ENCODE results near the gene CD69. TPM values are rescaled to one million over a fixed set of nuclear protein-coding genes. Genes with fewer than 3 reads are reported as not detected.

CD69 gene
- total RNA-seq, result 100 to 1,000 TPM; 150 to 153 TPM

DNA sequence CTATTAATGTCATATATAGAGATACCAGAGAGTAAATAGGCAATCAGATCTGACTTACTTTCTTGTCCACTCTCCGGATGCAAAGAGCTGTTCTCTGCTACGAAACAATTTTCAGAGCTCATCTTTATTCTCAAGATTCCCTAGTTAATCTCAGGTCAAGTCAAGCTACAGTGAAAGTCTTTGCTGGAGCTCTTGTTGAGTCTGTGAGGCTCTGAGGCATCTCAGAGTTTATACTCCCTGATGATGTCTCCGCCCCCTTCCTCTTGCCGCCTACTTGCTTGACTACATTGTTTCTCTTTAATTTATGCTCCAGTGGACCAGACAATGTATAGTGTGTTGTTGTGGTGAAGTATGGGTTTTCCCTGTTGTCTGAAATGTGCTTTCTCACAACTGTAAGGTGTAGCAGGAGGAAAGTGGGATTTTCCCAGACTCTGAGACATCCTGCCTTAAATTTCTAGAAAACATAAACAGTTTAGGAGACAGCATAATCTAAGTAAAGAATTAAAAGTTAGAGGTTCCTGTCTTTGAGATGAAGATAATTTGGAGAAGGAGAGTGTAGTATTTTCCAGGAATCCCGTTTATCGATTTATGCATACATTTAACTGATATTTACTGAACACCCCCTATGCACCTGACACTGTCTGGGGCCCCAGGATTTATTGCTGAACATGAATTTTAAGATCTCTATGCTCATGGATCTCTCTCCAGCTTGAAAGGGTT is at the start of gene CD69:
CD69 (minus strand) TSS at position 203 of the 720 bp plus-strand sequence; CDS start at position 122, 81 bp downstream.
- DNase-seq, result peak; percentile 88
- CTCF ChIA-PET, result interaction anchor here (0.7 to 19.4 kb wide), 11 partner anchors 10 to 113 kb away, joined by 3 to 537 read pairs (median 4); partner anchors contain the start of gene CLEC2D
- Mint-ChIP-seq H3K9me3 (peaks cover 7% of the 10 kb centered on the region), H3K27me3 (ENCODE audit: low read depth) (no peaks in the 10 kb centered on the region), H3K27ac (peak within 1 kb of the TSS; percentile 99), H3K4me1 (ENCODE audit: low read depth) (peaks cover 36% of the 10 kb centered on the region), H3K4me3 (peak within 1 kb of the TSS; percentile 95), H3K36me3 (ENCODE audit: low read depth) (peaks cover 51% of the 10 kb centered on the region)
- intact Hi-C loops (cut with micrococcal nuclease), result loop anchor here (1.0 to 2.0 kb wide), 5 partner anchors 10 to 110 kb away; partner anchors contain the start of gene CLEC2D

DNA sequence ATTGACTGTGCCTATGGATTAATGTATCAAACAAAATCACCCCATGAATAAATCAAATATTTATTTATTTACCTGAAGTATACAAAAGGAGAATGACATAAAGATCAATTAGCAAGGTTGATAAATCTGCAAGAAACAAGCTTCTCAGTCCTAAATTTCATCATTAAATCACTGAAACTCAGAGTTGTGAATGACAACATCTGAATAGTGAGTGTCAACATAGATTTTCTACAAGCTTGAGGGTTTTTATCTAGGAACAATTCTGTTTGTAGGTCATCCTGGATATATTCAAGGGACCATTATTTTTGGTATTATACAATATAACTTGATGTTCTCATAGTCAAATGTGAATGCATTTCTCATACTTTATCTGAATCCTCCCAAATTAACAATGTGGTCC is 49.2 kb upstream of the CD69 start:
- H3K4me3 Mint-ChIP-seq, result no peak overlapping the region
- H3K27ac Mint-ChIP-seq, result no peak overlapping the region
- DNase-seq, result no peak
- H3K9me3 Mint-ChIP-seq, result no peaks in the 10 kb centered on the region
- CTCF ChIA-PET, result interaction anchor here (0.6 to 1.4 kb wide), 4 partner anchors 10 to 200 kb away, joined by 3 to 5 read pairs (median 3); no protein-coding TSS in a partner anchor
- peaks cover 7% of the 10 kb centered on the region for H3K4me1 Mint-ChIP-seq (ENCODE audit: low read depth)
- intact Hi-C loops (cut with micrococcal nuclease), result loop anchor here (5.0 kb wide), 2 partner anchors 57 to 382 kb away; partner anchors contain the start of gene CLEC2B
- H3K27me3 Mint-ChIP-seq (ENCODE audit: low read depth), result no peaks in the 10 kb centered on the region
- no peaks in the 10 kb centered on the region for H3K36me3 Mint-ChIP-seq (ENCODE audit: low read depth)

DNA sequence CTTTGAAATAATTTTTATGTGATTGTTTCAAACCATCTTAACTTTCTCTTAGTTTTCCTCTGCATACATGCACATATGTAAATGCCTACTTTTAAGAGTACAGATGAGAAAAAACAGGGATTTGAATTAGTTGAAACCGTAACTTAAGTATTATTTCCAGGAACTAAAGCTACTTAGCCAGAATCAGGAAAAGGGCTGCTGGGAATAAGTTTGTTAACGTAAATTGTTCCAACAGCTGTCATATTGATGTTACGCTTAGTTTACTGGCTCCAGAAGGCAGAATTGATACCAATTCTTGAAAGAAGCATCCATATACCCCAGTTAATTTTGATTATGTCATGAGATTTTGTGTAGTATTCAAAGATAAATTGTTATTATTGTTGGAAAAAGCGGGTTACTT is 48.6 kb upstream of the CD69 start:
- CTCF ChIA-PET, result no interaction called here
- no peaks in the 10 kb centered on the region for H3K9me3 Mint-ChIP-seq
- H3K4me1 Mint-ChIP-seq (ENCODE audit: low read depth), result peaks cover 7% of the 10 kb centered on the region
- H3K27me3 Mint-ChIP-seq (ENCODE audit: low read depth), result no peaks in the 10 kb centered on the region
- H3K36me3 Mint-ChIP-seq (ENCODE audit: low read depth), result no peaks in the 10 kb centered on the region
- intact Hi-C loops (cut with micrococcal nuclease), result no loop called here
- no peak overlapping the region for H3K27ac Mint-ChIP-seq
- no peak for DNase-seq
- no peak overlapping the region for H3K4me3 Mint-ChIP-seq

DNA sequence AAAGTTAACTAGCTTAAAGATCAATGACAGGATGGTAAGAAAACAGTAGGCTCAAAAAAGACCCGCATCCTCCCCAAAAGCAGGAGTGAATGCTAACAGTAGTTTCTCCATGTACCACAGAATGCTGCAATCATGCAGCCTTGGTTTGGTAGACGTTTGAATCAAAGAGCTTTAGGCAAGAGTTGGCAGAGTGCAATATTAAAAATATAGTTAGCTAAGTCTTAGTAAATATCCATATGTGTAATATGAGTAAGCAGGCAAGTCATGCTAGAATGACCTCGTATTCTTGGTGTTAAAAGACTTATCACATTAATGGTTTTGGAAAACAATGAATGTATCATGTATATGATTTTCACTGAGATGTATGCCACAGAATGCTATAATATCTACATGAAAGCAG is 47.8 kb upstream of the CD69 start:
- intact Hi-C loops (cut with micrococcal nuclease), result no loop called here
- H3K9me3 Mint-ChIP-seq, result no peaks in the 10 kb centered on the region
- CTCF ChIA-PET, result interaction anchor here (0.6 to 2.7 kb wide), 4 partner anchors 11 to 64 kb away, joined by 3 to 12 read pairs (median 4); no protein-coding TSS in a partner anchor
- H3K4me3 Mint-ChIP-seq, result no peak overlapping the region
- no peak overlapping the region for H3K27ac Mint-ChIP-seq
- DNase-seq, result no peak
- H3K27me3 Mint-ChIP-seq (ENCODE audit: low read depth), result no peaks in the 10 kb centered on the region
- peaks cover 5% of the 10 kb centered on the region for H3K4me1 Mint-ChIP-seq (ENCODE audit: low read depth)
- H3K36me3 Mint-ChIP-seq (ENCODE audit: low read depth), result no peaks in the 10 kb centered on the region

DNA sequence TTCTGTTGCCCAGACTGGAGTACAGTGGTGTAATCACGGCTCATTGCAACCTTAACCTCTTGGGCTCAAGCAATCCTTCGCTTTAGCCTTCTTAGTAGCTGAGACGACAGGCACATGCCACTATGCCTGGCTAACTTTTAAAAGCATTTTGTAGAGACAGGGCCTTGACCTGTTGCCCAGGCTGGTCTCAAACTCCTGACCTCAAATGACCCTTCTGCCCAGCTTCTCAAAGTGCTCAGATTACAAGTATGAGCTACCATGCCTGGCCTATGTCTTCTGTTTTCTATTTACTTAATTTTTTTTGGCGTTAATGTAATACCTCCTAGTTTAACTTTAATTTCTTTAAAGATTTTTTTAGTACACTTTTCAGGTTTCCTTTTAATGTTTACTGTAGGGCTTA is 46.0 kb upstream of the CD69 start:
- intact Hi-C loops (cut with micrococcal nuclease), result no loop called here
- CTCF ChIA-PET, result interaction anchor here (1.4 to 2.7 kb wide), 2 partner anchors 9 to 56 kb away, joined by 4 to 12 read pairs; no protein-coding TSS in a partner anchor
- H3K27me3 Mint-ChIP-seq (ENCODE audit: low read depth), result no peaks in the 10 kb centered on the region
- H3K27ac Mint-ChIP-seq, result no peak overlapping the region
- peaks cover 3% of the 10 kb centered on the region for H3K4me1 Mint-ChIP-seq (ENCODE audit: low read depth)
- H3K4me3 Mint-ChIP-seq, result no peak overlapping the region
- DNase-seq, result no peak
- H3K36me3 Mint-ChIP-seq (ENCODE audit: low read depth), result no peaks in the 10 kb centered on the region
- no peaks in the 10 kb centered on the region for H3K9me3 Mint-ChIP-seq

DNA sequence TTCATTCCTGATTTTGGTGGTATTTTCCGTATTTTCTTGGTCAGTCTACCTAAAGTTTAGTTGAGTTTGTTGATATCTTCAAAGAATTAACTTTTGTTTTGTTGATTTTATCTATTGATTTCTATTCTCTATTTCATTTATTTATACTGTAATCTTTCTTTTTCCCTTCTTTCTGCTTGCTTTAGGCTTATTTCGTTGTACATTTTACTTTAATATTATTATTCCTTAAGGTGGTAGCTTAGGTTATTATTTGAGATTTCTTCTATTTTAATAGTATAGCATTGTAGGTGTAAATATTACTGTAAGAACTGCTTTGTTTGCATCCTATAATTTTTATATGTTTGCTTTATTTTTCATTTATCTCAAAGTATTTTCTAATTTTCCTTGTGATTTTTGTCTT is 45.2 kb upstream of the CD69 start:
- no peaks in the 10 kb centered on the region for H3K9me3 Mint-ChIP-seq
- intact Hi-C loops (cut with micrococcal nuclease), result no loop called here
- H3K36me3 Mint-ChIP-seq (ENCODE audit: low read depth), result no peaks in the 10 kb centered on the region
- DNase-seq, result no peak
- no peak overlapping the region for H3K4me3 Mint-ChIP-seq
- H3K4me1 Mint-ChIP-seq (ENCODE audit: low read depth), result peaks cover 3% of the 10 kb centered on the region
- H3K27me3 Mint-ChIP-seq (ENCODE audit: low read depth), result no peaks in the 10 kb centered on the region
- CTCF ChIA-PET, result interaction anchor here (0.7 to 1.4 kb wide), 2 partner anchors 8 to 75 kb away, joined by 3 to 4 read pairs; partner anchors contain the start of gene KLRF2
- no peak overlapping the region for H3K27ac Mint-ChIP-seq

DNA sequence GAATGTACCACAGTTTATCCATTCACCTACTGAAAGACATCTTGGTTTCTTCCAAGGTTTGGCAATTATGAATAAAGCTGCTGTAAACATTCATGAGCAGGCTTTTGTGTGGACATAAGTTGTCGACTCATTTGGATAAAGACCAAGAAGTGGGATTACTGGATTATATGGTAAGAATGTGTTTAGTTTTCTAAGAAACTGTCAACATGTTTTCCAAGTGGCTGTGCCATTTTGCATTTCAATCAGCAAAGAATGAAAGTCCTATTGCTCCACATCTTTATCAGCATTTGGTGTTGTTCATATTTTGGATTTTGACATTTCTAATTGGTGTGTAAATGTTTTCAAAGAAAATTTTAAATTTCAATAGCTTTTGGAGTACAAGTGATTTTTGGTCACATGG is 39.3 kb upstream of the CD69 start:
- peaks cover 23% of the 10 kb centered on the region for H3K4me1 Mint-ChIP-seq (ENCODE audit: low read depth)
- H3K27me3 Mint-ChIP-seq (ENCODE audit: low read depth), result no peaks in the 10 kb centered on the region
- H3K27ac Mint-ChIP-seq, result no peak overlapping the region
- intact Hi-C loops (cut with micrococcal nuclease), result loop anchor here (5.0 to 10.0 kb wide), 2 partner anchors 127 to 555 kb away; no protein-coding TSS in a partner anchor
- no peaks in the 10 kb centered on the region for H3K36me3 Mint-ChIP-seq (ENCODE audit: low read depth)
- H3K4me3 Mint-ChIP-seq, result no peak overlapping the region
- CTCF ChIA-PET, result interaction anchor here (0.8 to 10.4 kb wide), 8 partner anchors 10 to 210 kb away, joined by 3 to 537 read pairs (median 5); partner anchors contain the start of gene CD69
- H3K9me3 Mint-ChIP-seq, result no peaks in the 10 kb centered on the region
- DNase-seq, result no peak

DNA sequence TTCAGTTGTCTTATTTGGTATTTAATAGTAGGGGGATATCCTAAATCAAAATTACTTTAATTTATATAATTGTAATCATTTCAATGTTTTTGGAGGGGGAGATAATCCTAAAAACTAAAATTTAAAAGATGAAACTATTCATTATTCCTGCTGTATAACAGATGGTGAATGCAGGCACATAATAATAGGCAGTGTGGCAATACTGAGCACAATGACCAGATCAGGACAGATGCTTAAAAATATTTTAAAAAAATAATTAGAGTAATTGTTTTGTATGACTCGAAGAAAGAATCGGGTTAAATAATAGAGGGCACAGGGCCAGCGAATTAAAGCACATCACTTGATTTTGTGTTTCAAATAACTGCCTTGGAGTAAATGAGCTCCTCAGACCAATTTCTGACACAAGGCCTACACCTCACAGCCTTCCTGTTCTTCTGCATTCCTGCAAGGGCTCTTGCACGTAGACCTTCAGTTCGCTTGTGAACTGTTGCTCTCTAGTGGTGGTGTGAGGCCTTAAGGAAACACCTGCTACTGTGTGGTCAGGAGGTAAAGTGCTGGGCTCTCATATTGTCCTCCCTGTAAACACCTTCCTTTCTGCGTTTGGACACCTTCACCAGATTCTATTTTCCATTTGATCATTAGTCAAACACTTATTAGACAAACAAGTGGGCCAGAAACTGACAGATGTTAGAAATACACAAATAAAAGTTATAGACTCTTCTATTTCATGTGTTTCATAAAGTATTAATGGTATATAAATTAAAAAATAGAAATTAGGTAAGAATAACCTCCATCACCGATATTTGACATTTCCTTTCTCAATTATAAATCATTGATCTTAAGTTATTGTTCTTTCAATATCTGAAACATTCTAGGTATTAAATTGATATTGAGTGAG is 37.3 kb upstream of the CD69 start:
- peaks cover 40% of the 10 kb centered on the region for H3K4me1 Mint-ChIP-seq (ENCODE audit: low read depth)
- intact Hi-C loops (cut with micrococcal nuclease), result loop anchor here (1.0 to 10.0 kb wide), 6 partner anchors 48 to 553 kb away; partner anchors contain the start of gene CLEC2B
- H3K36me3 Mint-ChIP-seq (ENCODE audit: low read depth), result no peaks in the 10 kb centered on the region
- H3K4me3 Mint-ChIP-seq, result peak overlapping the region; percentile 0
- peak; percentile 84 for DNase-seq
- H3K9me3 Mint-ChIP-seq, result no peaks in the 10 kb centered on the region
- peak overlapping the region; percentile 98 for H3K27ac Mint-ChIP-seq
- H3K27me3 Mint-ChIP-seq (ENCODE audit: low read depth), result no peaks in the 10 kb centered on the region
- CTCF ChIA-PET, result interaction anchor here (0.5 to 10.4 kb wide), 28 partner anchors 8 to 354 kb away, joined by 3 to 537 read pairs (median 4); partner anchors contain the start of genes CD69 and CLEC2B

DNA sequence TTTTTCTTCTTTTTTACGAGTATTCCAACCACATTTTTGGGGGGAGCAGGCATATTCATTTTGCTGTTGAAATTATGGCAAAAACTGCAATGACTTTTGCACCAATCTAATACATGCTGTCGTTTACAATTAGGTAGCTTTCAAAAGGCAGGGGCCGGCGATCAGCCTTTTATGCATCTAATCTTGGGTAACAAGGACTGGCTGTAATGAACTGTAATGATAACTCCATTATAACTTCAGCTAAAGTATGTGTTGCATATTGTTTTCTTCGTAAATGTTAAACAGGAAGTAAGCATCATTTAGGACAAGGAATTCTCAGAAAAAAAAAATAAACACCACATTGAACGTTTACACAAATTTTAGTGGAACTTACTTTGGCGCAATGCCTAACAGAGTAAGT is 36.3 kb upstream of the CD69 start:
- no peaks in the 10 kb centered on the region for H3K9me3 Mint-ChIP-seq
- no peaks in the 10 kb centered on the region for H3K27me3 Mint-ChIP-seq (ENCODE audit: low read depth)
- H3K27ac Mint-ChIP-seq, result peak overlapping the region; percentile 98
- DNase-seq, result no peak
- CTCF ChIA-PET, result interaction anchor here (1.0 to 10.4 kb wide), 14 partner anchors 9 to 343 kb away, joined by 3 to 537 read pairs (median 4); partner anchors contain the start of genes CD69 and CLEC2B
- H3K4me1 Mint-ChIP-seq (ENCODE audit: low read depth), result peaks cover 49% of the 10 kb centered on the region
- peak overlapping the region; percentile 77 for H3K4me3 Mint-ChIP-seq
- intact Hi-C loops (cut with micrococcal nuclease), result loop anchor here (1.0 to 10.0 kb wide), 3 partner anchors 130 to 552 kb away; no protein-coding TSS in a partner anchor
- H3K36me3 Mint-ChIP-seq (ENCODE audit: low read depth), result no peaks in the 10 kb centered on the region

DNA sequence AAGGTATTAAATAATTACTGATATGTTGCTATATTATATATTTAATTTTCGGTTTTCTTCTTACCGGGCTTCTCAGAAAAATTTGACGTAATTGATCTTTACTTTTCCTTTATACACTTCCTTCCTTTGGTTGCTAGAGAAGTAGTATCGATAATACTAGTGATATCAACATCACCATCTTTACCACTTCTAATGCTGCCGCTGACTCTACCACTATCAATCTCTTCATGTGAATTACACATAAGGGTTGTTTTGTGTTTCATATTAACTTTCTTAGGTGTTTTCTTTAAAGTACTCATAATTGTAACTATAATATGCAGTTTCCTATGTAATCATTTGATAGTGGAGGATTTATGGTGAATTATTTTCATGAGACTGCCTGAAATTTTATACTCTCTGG is 35.6 kb upstream of the CD69 start:
- Mint-ChIP-seq H3K9me3 (no peaks in the 10 kb centered on the region), H3K27me3 (ENCODE audit: low read depth) (no peaks in the 10 kb centered on the region), H3K4me1 (ENCODE audit: low read depth) (peaks cover 55% of the 10 kb centered on the region), H3K4me3 (peak overlapping the region; percentile 77), H3K27ac (peak overlapping the region; percentile 98), H3K36me3 (ENCODE audit: low read depth) (no peaks in the 10 kb centered on the region)
- CTCF ChIA-PET, result interaction anchor here (1.6 to 10.4 kb wide), 3 partner anchors 15 to 54 kb away, joined by 4 to 537 read pairs (median 88); partner anchors contain the start of gene CD69
- DNase-seq, result no peak
- intact Hi-C loops (cut with micrococcal nuclease), result loop anchor here (1.0 to 10.0 kb wide), 3 partner anchors 131 to 552 kb away; no protein-coding TSS in a partner anchor

DNA sequence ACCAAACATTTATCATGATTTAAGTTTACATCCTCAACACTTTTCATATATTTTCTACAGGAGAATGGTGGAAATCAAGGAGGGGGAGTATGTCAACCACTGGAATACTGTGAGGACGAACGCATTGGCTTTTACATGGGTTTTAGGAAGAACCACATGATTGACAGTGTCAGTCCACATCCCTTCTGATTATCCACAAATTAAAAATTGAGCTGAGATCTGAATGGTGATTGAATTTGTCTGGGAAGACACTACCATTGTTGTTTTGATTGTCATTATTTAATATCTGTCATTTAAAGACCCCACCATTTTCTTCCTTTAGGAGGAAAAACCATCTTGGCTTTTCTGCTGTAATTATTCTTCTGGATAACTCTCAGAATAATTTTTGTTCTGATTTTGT is 35.2 kb upstream of the CD69 start:
- H3K9me3 Mint-ChIP-seq, result no peaks in the 10 kb centered on the region
- H3K27me3 Mint-ChIP-seq (ENCODE audit: low read depth), result no peaks in the 10 kb centered on the region
- no peaks in the 10 kb centered on the region for H3K36me3 Mint-ChIP-seq (ENCODE audit: low read depth)
- H3K27ac Mint-ChIP-seq, result peak overlapping the region; percentile 98
- intact Hi-C loops (cut with micrococcal nuclease), result loop anchor here (1.0 to 10.0 kb wide), 3 partner anchors 131 to 551 kb away; no protein-coding TSS in a partner anchor
- H3K4me1 Mint-ChIP-seq (ENCODE audit: low read depth), result peaks cover 59% of the 10 kb centered on the region
- H3K4me3 Mint-ChIP-seq, result peak overlapping the region; percentile 77
- no peak for DNase-seq
- CTCF ChIA-PET, result interaction anchor here (6.9 to 10.4 kb wide), 2 partner anchors 42 to 54 kb away, joined by 88 to 537 read pairs; partner anchors contain the start of gene CD69

All from activated naive CD4-positive, alpha-beta T cell treated with anti-CD3 and anti-CD28 coated beads for 36 hours (primary cell).